ENCODE data around the gene PHF24. TPM values are rescaled to one million over a fixed set of nuclear protein-coding genes. Genes with fewer than 3 reads are reported as not detected.
A peak's percentile ranks its signal among the peaks of the same experiment; 100 is the strongest.

Gene PHF24
- not detected in 2 replicates for polyA plus RNA-seq (2012; rRNA removed)
- polyA plus RNA-seq (2012; cell fraction: cytosol; rRNA removed): under 0.01 TPM in 2 replicates
- polyA plus RNA-seq (2012; cell fraction: nucleus; rRNA removed): 0.01 TPM in 1 of 2 replicates, not detected in the other

GRCh38 chr9:34957492-34958410 lies at the start of gene PHF24:
PHF24 (plus strand) TSS chr9:34958285; CDS start chr9:34971299, 13,014 bp downstream.
- Histone ChIP-seq H3K9me3 (no peaks in the 10 kb centered on the region), H3K4me3 (ENCODE audit: low read depth in 2 of 2, low read length in 1 of 2) (peak within 1 kb of the TSS; percentile 50 to 54; a peak in 3 of 4 replicates), H3K9ac (no peak within 1 kb of the TSS), H3K36me3 (replicated peaks in 1 of 2; ENCODE audit: control insufficient read depth in 1 of 2, insufficient read depth in 2 of 2, low read length in 1 of 2) (no peaks in the 10 kb centered on the region), H3K79me2 (ENCODE audit: insufficient read depth) (no peaks in the 10 kb centered on the region), H2AFZ (ENCODE audit: low read depth) (no peak within 1 kb of the TSS), H3K4me1 (ENCODE audit: control insufficient read depth in 1 of 2, insufficient read depth in 2 of 2, low read depth in 1 of 2, low read length in 1 of 2) (peaks cover 0 to 3% of the 10 kb centered on the region in 2 experiments; a peak in 1 of 4 replicates), H3K27ac (ENCODE audit: low read depth in 2 of 2, low read length in 1 of 2) (no peak within 1 kb of the TSS), H3K9me2 (no peaks in the 10 kb centered on the region), H3F3A (replicated peaks; ENCODE audit: insufficient read depth) (no peaks in the 10 kb centered on the region), H3K27me3 (ENCODE audit: insufficient read depth) (peaks cover 55% of the 10 kb centered on the region), H4K20me1 (ENCODE audit: insufficient read depth) (no peaks in the 10 kb centered on the region), H3K4me2 (peak within 1 kb of the TSS; percentile 71; the same call in 1 of the 2 replicates)
- CTCF ChIA-PET: interaction anchor here (1.6 kb wide), 1 partner anchor 58 kb away, joined by 3 read pairs; no protein-coding TSS in a partner anchor
- no peak for TF ChIP-seq EP300 (IDR thresholded peaks at IDR 0.05; ENCODE audit: borderline replicate concordance in 1 of 2, low read depth in 1 of 2, low read length in 1 of 2)
- TF ChIP-seq PBX3 (IDR thresholded peaks at IDR 0.05): no peak
- TF ChIP-seq RAD21 (IDR thresholded peaks at IDR 0.05; ENCODE audit: low read length): no peak
- no peak for TF ChIP-seq USF1 (IDR thresholded peaks at IDR 0.05; ENCODE audit: borderline replicate concordance, low read depth)
- TF ChIP-seq JUND (IDR thresholded peaks at IDR 0.05): no peak
- no peak for TF ChIP-seq SMC3 (IDR thresholded peaks at IDR 0.05; ENCODE audit: low read depth, low read length)
- no peak for TF ChIP-seq TCF12 (IDR thresholded peaks at IDR 0.05)
- WGBS (ENCODE audit: low lambda C conversion rate): 5% methylated on average over 9 of the region's 116 CpGs
- peak; percentile 86 for DNase-seq
- POLR2A ChIA-PET: no interaction called here

GRCh38 chr9:34927061-34927460 lies 31.0 kb upstream of the PHF24 start:
- Histone ChIP-seq H3K4me3 (ENCODE audit: low read depth in 2 of 2, low read length in 1 of 2) (no peak overlapping the region), H3K27ac (ENCODE audit: low read depth in 2 of 2, low read length in 1 of 2) (no peak overlapping the region), H2AFZ (ENCODE audit: low read depth) (no peak overlapping the region), H3K36me3 (replicated peaks in 1 of 2; ENCODE audit: control insufficient read depth in 1 of 2, insufficient read depth in 2 of 2, low read length in 1 of 2) (no peaks in the 10 kb centered on the region), H3K27me3 (ENCODE audit: insufficient read depth) (peaks cover 6% of the 10 kb centered on the region; the same call in 1 of the 2 replicates), H3K9me2 (no peaks in the 10 kb centered on the region), H3K9me3 (no peaks in the 10 kb centered on the region), H3K4me2 (no peak overlapping the region), H3K79me2 (ENCODE audit: insufficient read depth) (no peaks in the 10 kb centered on the region), H3F3A (replicated peaks; ENCODE audit: insufficient read depth) (no peaks in the 10 kb centered on the region), H3K4me1 (ENCODE audit: control insufficient read depth in 1 of 2, insufficient read depth in 2 of 2, low read depth in 1 of 2, low read length in 1 of 2) (peaks cover 0 to 4% of the 10 kb centered on the region in 2 experiments; a peak in 1 of 4 replicates), H3K9ac (no peak overlapping the region), H4K20me1 (ENCODE audit: insufficient read depth) (no peaks in the 10 kb centered on the region)
- ChIA-PET POLR2A (no interaction called here), CTCF (interaction anchor here (0.7 to 4.5 kb wide), 5 partner anchors 18 to 67 kb away, joined by 3 to 16 read pairs (median 4); no protein-coding TSS in a partner anchor)
- WGBS (ENCODE audit: low lambda C conversion rate): 0% methylated on average over 1 of the region's 4 CpGs
- no peak for DNase-seq
- TF ChIP-seq POLR2AphosphoS5 (IDR thresholded peaks at IDR 0.05; ENCODE audit: low read depth, low read length) (no peak), MXI1 (IDR thresholded peaks at IDR 0.05; ENCODE audit: low read depth, low read length) (no peak), FOXM1 (IDR thresholded peaks at IDR 0.05; ENCODE audit: low read depth) (no peak), CTCF (IDR thresholded peaks at IDR 0.05) (no peak), ELF1 (IDR thresholded peaks at IDR 0.05) (no peak), FOXJ3 (CRISPR knock-in tag; IDR thresholded peaks at IDR 0.05) (no peak), RCOR1 (IDR thresholded peaks at IDR 0.05; ENCODE audit: low read length) (no peak), RAD21 (IDR thresholded peaks at IDR 0.05; ENCODE audit: low read length) (no peak), RXRA (IDR thresholded peaks at IDR 0.05; ENCODE audit: borderline replicate concordance, low read depth) (no peak), YY1 (IDR thresholded peaks at IDR 0.05; ENCODE audit: low read depth) (no peak), CHD2 (IDR thresholded peaks at IDR 0.05; ENCODE audit: low read length, partially characterized antibody) (no peak), FOSL2 (IDR thresholded peaks at IDR 0.05; ENCODE audit: borderline replicate concordance, low read depth) (no peak)
- TF ChIP-seq, protein P1, sequence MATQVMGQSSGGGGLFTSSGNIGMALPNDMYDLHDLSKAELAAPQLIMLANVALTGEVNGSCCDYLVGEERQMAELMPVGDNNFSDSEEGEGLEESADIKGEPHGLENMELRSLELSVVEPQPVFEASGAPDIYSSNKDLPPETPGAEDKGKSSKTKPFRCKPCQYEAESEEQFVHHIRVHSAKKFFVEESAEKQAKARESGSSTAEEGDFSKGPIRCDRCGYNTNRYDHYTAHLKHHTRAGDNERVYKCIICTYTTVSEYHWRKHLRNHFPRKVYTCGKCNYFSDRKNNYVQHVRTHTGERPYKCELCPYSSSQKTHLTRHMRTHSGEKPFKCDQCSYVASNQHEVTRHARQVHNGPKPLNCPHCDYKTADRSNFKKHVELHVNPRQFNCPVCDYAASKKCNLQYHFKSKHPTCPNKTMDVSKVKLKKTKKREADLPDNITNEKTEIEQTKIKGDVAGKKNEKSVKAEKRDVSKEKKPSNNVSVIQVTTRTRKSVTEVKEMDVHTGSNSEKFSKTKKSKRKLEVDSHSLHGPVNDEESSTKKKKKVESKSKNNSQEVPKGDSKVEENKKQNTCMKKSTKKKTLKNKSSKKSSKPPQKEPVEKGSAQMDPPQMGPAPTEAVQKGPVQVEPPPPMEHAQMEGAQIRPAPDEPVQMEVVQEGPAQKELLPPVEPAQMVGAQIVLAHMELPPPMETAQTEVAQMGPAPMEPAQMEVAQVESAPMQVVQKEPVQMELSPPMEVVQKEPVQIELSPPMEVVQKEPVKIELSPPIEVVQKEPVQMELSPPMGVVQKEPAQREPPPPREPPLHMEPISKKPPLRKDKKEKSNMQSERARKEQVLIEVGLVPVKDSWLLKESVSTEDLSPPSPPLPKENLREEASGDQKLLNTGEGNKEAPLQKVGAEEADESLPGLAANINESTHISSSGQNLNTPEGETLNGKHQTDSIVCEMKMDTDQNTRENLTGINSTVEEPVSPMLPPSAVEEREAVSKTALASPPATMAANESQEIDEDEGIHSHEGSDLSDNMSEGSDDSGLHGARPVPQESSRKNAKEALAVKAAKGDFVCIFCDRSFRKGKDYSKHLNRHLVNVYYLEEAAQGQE (IDR thresholded peaks at IDR 0.05; ENCODE audit: low read depth, low read length): no peak

Measured in SK-N-SH (cell line).